ENCODE data around the gene TLCD2.
"Not testable (repeated sequence)": the region's sequence is repeated elsewhere in the genome, so short reads cannot be mapped to it uniquely, and the experiment has no call there.

The TLCD2 gene

DNA sequence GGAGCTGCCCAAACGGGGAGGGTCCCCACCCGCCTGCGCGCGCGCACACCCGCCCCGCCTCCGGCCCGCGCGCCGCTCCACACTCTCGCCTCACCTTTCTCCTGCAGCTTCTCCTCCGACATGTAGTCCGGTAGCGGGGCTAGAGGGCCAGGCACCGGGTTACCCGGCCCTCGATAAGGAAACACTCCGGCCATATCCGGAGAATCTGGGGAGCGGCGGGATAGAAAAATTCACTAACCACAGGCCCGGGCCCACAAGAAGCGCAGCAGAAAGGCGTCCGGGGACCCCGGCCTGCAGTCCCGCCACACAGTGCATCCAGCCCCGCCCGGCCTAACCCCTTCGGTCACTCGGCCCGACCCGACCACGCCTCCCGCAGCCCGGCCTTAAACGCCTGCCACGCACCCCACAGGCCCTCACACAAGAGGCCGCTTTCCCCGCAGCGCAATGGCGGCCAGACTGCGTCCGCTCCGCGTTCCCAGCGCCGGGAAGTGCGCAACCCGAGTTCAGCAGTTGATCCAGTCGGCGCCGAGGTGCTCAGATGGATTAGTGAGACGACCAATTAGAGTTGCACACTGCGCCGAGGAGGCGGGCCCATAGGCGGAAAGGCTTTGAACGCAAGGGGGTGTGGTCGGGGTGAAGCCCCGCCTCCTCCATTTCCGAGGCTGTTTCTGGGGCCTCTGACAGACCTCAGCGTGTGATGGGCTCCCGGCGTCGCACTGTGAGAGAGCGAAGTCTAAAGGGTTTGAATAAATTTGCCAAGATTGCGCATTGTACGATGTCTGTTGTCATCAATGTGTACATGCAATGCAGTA lies 25.6 kb downstream of the TLCD2 start, which contains the start of gene PRPF8:
PRPF8 (minus strand) TSS at position 490 of the 812 bp plus-strand sequence; CDS start at position 194, 296 bp downstream.
- DNase-seq, result peak; percentile 96

DNA sequence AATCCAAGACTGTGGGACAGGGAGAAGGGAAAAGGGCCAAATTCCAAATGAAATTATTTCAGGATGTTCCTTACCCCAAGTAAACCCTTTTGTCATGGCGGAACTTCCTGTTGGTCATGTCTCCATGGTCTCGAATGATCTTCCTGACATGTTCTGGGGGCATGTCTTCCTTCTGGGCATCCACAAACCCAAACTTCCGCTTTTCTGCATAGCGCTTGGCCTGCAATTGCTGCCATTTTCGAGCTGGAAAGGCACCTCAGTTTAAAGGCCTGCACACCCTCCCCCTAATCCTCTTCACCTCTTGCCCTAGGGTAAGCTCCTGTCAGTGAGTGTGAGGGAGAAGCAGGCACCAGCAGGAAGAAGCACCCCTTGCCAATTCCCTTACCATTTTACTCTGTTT lies 26.7 kb downstream of the TLCD2 start:
- DNase-seq, result no peak

- DNase-seq, result no peak
Measured at GRCh38 chr17:1676401-1676800, 33.8 kb downstream of the TLCD2 start.

GRCh38 chr17:1673041-1673785 lies 37.0 kb downstream of the TLCD2 start:
- DNase-seq, result no peak

DNA sequence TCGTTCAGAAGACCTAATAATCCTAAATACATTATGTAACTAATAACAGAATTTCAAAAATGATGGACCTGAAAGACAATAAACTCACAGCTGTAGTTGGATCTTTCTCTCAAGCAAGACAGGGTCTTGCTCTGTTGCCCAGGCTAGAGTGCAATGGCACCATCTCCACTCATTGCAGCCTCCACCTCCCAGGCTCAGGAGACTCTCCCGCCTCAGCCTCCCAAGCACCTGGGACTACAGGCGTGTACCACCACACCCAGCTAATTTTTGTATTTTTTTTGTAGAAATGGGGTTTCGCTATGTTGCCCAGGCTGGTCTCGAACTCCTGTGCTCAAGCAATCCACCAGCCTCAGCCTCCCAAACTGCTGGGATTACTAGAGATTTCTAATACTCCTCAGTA lies 46.2 kb downstream of the TLCD2 start:
- not testable (repeated sequence) for DNase-seq

DNA sequence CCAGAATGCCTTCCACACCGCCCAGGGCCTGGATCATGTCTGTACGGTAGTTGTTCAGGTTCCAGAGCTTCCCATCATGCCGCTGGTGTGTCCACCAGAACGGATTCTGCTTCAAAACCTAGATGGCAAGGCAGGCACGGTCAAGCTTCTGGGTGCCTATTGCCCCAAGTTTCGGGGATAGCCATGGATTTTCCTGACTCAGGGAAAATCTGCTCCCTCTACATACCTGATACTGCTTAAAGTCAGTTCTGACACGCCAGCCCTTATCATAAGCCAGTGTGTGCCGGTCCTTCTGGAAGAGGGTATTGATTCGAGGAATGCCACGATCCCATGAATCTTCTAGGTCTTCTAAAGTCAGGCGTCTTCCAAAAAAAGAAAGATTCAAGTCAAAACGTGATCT lies 49.1 kb downstream of the TLCD2 start:
- no peak for DNase-seq

GRCh38 chr17:1658100-1658499 lies 52.1 kb downstream of the TLCD2 start:
- no peak for DNase-seq

- DNase-seq, result no peak
Measured at GRCh38 chr17:1653735-1654134, 56.4 kb downstream of the TLCD2 start.

GRCh38 chr17:1652794-1653193 lies 57.4 kb downstream of the TLCD2 start:
- not testable (repeated sequence) for DNase-seq

All from NCI-H1436 (cell line).